NCI-H748 treated with DMSO at 0.1 percent for 48 hours (cell line): ENCODE data around the gene SDHB.

Source experiments
- DNase-seq: peaks from one replicate; lab custom pipeline; 2025; lab: John Stamatoyannopoulos, UW

SDHB gene

DNA sequence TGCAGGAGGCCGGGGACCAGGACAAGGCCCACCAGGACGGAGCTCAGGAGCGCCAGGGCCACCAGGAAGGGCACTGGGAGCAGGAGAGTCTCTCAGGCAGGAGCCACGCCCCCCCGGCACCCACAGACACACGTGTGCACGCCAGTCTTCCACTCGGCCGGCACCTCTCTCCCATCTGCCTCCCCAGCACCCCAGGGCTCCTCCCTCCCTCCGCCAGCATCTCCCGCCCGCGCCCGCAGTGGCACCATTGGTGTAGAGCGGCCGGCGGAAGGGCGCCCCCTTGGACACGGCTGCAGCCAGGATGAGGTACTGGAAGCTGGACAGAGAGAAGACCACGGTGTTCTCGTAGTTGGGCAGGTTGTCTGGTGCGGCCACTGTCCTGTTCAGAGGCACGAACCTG lies 67.3 kb downstream of the SDHB start:
- DNase-seq = no peak

- no peak for DNase-seq
Observed at GRCh38 chr1:16986113-16986512, 67.7 kb downstream of the SDHB start.

GRCh38 chr1:16984717-16985116 lies 69.1 kb downstream of the SDHB start:
- DNase-seq = no peak

GRCh38 chr1:16983649-16984048 lies 70.2 kb downstream of the SDHB start:
- DNase-seq = no peak

GRCh38 chr1:16982902-16983301 lies 70.9 kb downstream of the SDHB start:
- no peak for DNase-seq

GRCh38 chr1:16981269-16981849 lies 72.5 kb downstream of the SDHB start:
- no peak for DNase-seq

DNA sequence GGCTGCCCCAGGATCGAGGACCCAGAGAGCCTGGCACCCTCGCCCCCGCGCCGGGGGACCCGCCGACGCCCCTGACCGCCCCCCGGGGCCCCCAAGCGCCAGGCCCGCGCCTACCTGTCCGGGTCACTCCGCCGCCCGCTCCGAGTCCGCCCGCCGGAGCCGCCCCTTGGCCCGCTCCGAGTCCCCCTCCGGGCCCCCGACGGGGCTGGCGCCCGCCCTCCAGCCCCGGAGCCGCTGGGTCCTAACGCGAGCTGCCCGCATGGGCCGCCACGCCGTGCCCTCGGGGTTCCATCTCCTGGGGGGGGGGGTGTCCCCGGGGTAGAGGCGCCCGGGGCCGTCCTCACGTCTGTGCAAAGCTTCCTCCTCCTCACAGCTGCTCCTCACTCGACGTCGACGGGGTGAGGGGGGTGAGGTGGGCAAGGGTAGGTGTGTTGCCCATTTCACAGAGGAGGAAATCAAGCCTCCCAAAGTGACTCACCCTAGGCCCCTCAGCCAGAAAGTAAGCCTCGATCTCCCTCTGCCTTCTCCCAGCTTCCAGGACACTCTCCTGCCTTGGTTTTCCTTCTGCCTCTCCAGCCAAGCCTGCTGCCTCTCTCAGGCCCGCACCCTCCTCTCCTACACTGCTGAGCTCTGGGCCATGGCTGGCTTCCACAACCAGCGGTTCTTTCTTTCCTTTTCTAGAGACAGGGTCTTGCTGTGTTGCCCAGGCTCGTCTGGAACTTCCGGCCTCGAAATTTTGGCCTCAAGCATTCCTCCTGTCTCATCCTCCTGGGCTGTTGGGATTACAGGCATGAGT lies 73.2 kb downstream of the SDHB start, which contains the start of gene MFAP2:
MFAP2 (minus strand) TSS at position 148 of the 796 bp plus-strand sequence. CDS start 2,347 bp downstream, outside the sequence.
- no peak for DNase-seq

GRCh38 chr1:16979475-16980327 lies 74.1 kb downstream of the SDHB start:
- DNase-seq = no peak

GRCh38 chr1:16978567-16979474 lies 75.0 kb downstream of the SDHB start:
- no peak for DNase-seq

GRCh38 chr1:16978139-16978538 lies 75.7 kb downstream of the SDHB start:
- DNase-seq = no peak

- DNase-seq = no peak
Observed at GRCh38 chr1:16977377-16977776, 76.5 kb downstream of the SDHB start.

GRCh38 chr1:16976966-16977365 lies 76.9 kb downstream of the SDHB start:
- DNase-seq = no peak

GRCh38 chr1:16975838-16976237 lies 78.0 kb downstream of the SDHB start:
- no peak for DNase-seq

- no peak for DNase-seq
Observed at GRCh38 chr1:16975211-16975610, 78.6 kb downstream of the SDHB start.

DNA sequence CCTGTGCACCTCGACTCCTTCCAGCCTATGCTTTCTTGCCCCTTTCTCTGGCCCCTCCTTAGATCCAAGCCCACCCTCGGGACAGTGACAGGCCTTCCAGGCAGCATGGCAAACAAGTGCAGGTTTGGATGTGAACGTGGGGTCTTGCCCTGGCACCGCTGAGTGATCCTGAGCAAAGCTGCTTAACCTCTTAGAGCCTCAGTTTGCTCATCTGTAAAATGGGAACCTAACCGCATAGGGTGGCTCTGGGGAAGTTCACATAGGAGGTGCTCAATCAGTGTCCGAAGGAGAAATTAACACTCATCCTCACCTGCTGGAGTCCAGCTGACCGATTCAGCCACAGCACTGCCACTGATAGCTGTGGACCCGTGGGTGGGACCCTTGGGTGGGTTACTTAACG lies 80.6 kb downstream of the SDHB start:
- DNase-seq = no peak

DNA sequence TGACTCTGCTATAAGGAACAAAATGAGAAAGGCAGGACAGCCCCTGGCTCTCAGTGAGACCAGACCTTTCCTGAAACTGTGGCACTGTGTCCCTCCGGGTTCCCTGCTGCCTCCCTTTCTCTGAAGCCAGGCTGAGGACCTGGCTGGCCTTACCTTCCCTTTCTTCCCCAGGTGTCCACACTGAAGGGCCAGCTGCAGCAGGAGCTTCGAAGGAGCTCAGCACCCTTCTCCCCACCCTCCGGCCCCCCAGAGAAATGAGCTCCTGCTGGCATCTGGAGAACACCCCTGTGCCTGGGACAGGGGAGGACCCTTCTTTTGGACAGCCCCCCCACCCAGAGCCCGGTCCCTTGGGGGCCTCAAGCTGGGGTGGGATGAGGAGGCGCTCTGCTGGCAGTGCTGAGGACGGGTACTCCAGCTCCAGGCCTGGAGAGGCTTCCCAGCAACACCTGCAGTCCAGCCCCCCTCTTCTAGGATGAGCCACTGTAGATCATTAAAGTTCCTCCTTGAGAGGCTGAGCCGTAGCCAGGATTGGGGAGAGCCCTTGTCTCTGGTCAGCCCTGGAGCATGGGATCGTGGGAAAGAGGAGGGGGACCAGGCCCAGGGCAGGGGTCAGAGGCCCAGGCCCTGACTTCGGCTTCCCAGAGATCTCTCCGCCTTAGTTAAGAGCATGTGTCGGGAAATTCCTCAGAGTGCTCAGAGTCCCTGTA lies 81.5 kb downstream of the SDHB start:
- DNase-seq = no peak

- DNase-seq = no peak
Observed at GRCh38 chr1:16971341-16972188, 82.3 kb downstream of the SDHB start.

DNA sequence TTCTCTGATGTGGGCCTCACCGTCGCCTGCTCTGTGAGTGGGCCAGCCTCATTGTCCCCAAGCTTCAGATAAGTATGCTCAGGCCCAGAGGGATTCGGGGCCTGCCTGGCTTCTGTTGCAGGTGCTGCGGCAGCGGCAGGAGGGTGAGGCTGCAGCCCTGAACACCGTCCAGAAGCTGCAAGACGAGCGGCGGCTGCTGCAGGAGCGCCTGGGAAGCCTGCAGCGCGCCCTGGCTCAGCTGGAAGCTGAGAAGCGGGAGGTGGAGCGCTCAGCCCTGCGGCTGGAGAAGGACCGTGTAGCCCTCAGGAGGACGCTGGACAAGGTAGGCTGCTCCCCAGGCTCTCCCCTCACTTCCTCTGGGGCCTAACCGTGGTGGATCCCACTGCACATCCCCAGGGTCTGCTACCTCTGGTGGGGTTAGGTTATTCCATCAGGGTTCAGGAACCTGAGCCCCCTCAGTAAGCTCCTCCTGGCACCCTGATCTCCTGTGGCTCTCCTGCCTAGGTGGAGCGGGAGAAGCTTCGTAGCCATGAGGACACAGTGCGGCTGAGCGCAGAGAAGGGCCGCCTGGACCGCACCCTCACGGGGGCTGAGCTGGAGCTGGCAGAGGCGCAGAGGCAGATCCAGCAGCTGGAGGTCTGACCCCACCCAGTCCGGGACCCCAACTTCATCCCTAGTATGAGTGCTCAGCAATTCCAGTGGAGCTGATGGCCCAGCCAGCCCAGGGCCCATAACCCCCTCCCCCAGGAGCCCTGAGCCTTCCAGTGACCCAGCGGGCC lies 83.5 kb downstream of the SDHB start:
- no peak for DNase-seq

DNA sequence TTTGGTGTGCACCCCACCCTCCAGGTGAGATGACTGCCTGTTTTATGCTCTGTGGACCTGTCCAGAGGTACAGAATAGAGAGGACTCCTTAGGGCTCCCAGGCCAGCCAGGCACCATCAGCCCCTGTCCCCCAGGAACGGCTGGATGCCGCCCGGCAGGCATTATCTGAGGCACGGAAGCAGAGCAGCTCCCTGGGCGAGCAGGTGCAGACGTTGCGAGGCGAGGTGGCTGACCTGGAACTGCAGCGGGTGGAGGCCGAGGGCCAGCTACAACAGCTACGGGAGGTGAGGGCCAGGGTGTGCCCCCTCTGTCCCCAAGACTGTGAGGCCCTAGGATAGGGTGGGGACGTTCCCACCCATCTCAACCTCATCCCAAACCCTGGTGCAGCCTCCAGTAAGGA lies 84.2 kb downstream of the SDHB start:
- no peak for DNase-seq
